ENCODE data around the gene RPL38.

Gene RPL38

GRCh38 chr17:74203439-74204240 lies at the start of gene RPL38:
TSS of gene RPL38 (plus strand) at chr17:74203678. CDS start at chr17:74203956, 278 bp downstream.
- peak; percentile 95 for DNase-seq (ENCODE audit: low spot score)

GRCh38 chr17:74153821-74154430 lies 49.6 kb upstream of the RPL38 start:
- DNase-seq (ENCODE audit: low spot score), result no peak

DNA sequence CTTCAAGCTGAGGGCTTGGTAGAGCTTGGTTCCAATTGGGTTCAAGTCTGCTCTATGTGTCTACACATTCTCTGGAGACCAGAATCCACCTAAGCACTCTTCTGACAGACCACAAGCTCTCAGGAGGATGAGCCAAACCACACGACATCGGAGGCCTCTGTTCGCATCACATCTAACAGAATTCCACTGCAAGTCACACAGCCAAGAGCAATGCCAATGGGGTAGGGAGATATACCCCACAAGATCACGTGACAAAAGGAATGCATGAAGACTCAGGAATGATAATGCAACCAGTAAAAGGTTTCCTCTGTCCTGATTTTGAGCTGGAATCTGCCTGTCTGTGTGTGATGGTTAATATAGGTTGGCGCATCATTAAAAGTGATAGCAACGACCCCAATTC lies 46.6 kb upstream of the RPL38 start:
- no peak for DNase-seq (ENCODE audit: low spot score)

DNA sequence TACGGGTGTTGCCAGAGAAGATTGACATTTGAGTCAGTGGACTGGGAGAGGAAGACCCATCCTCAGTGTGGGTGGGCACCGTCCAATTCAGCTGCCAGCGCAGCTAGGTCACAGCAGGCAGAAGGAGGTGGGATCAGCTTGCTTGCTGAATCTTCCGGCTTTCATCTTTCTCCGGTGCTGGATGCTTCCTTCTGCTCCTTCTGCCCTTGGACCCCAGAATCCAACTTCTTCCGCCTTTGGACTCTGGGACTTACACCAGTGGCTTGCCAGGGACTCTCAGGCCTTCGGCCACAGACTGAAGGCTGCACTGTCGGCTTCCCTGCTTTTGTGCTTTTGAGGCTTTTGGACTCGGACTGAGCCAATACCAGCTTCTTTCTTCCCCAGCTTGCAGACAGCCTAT lies 46.1 kb upstream of the RPL38 start:
- DNase-seq (ENCODE audit: low spot score), result no peak

DNA sequence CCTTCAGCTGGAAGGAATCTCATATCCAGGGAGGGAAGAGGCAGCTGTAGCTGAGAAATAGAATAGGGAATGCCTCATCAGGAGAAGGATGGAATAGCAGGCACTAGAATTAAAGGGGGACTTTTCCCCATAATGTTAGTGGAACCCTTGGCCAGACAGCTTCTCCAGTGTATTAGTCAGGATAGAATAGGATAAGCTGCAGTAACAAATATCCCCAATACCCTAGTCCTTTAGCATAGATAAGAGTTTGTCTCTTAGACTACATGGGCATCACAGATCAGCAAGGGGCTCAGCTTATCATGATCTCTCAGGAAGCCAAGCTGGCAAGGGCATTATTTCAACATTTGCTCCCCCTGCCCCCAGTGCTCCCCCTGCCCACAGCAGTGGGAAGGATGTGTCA lies 44.7 kb upstream of the RPL38 start:
- DNase-seq (ENCODE audit: low spot score), result no peak

DNA sequence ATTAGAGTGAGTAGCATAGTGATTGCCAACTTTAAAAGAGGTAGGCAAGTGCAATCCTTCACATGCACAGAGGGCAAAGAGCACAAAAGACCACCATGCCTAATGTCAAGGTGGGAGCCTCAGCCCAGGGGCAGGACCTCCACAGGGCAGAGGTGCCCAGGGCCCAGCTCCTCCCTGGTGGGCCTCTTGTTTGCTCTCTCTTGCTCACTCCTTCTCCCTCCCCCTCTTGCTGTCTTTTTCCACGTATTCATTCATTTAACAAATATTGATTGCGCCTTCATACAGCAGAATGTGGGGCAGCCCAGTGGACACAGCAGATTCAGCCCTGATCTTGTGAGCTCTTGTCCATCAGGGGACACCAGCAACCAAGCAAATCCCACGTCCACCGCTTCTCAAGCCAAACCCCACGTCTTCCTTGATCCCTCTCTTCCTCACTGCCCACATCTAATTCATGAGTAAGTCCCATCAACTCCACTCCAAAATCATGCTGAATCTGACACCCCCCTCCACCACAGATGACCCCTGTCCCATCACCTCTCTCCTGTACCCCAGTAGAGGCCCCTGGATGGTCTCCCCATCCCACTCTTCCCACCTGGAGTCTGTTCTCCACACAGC lies 44.1 kb upstream of the RPL38 start:
- DNase-seq (ENCODE audit: low spot score), result no peak

- DNase-seq (ENCODE audit: low spot score), result no peak
Observed at GRCh38 chr17:74160656-74161502, 42.6 kb upstream of the RPL38 start.

GRCh38 chr17:74161503-74161875 lies 42.0 kb upstream of the RPL38 start:
- no peak for DNase-seq (ENCODE audit: low spot score)

DNA sequence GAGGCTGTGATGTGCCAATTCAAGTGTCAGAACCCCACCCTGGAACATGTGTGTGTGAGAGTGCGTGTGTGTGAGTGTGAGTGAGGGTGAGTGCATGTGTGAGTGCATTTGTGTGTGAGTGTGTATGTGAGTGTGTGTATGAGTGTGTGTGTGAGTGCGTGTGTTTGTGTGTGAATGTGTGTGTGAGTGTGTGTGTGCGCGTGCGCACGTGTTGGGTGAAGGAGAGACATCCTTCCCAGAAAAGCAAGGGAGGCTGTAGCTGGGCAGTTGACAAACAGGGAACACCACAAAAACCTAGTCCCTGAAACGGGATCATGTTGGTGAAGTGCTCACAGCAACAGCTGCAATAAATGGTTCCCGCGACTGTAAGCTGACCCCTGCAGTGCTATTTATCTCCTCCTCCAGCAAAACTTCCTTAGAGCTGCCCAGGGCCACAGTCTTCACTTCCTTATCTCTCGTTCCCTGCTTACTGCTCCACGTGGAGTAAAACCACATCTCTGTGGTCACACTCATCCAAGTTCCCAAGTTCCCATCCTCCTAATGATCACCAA lies 40.1 kb upstream of the RPL38 start:
- DNase-seq (ENCODE audit: low spot score), result no peak

GRCh38 chr17:74163836-74164235 lies 39.6 kb upstream of the RPL38 start:
- DNase-seq (ENCODE audit: low spot score), result no peak

DNA sequence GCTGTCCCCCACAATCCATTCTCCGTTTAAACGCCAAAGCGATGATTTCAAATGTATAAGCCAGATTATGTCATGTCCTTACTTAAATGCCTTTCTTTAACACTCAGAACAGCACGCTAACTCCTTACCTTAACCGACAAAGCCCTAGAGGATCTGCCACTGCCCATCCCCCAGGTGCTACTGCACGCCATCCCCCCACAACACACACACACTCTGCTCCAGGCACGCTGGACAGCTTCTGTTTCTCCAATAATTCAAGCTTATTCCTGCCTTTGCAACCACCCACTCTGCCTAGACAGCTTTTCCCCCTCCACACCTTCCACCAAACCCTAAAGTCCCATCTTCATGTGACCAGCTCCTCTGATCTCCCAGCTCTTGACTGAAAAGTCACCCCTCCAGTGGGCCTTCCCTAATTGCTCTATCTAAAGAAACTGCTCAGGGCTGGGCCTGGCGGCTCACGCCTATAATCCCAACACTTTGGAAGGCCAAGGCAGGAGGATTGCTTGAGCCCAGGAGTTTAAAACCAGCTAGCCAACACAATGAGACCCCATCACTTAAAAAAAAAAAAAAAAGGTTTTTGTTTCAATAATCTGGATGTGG lies 38.9 kb upstream of the RPL38 start:
- no peak for DNase-seq (ENCODE audit: low spot score)

DNA sequence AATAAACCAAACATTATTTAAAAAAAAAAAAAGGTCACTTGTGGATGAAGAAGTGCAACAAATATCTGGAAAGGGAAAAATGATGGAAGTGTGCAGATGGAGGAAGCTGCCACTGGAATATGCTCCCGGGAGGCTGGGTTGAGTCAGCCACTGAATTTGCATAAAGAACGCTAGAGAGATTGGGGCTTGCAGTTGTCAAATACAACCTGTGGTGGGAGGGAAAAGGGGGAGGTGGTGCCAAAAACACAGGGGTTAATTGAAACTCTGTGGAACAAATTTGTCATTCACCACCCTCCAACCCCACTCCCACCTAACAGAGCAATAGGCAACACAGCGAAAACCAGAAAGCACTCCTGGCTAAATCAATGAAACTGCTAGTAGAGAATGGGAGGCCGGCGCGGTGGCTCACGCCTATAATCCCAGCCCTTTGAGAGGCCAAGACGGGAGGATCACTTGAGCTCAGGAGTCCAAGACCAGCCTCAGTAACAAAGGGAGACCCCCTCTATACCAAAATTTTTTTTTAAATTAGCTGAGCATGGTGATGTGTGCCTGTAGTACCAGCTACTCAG lies 37.6 kb upstream of the RPL38 start:
- DNase-seq (ENCODE audit: low spot score), result no peak

GRCh38 chr17:74170924-74171323 lies 32.6 kb upstream of the RPL38 start:
- no peak for DNase-seq (ENCODE audit: low spot score)

- no peak for DNase-seq (ENCODE audit: low spot score)
Observed at GRCh38 chr17:74172700-74173099, 30.8 kb upstream of the RPL38 start.

DNA sequence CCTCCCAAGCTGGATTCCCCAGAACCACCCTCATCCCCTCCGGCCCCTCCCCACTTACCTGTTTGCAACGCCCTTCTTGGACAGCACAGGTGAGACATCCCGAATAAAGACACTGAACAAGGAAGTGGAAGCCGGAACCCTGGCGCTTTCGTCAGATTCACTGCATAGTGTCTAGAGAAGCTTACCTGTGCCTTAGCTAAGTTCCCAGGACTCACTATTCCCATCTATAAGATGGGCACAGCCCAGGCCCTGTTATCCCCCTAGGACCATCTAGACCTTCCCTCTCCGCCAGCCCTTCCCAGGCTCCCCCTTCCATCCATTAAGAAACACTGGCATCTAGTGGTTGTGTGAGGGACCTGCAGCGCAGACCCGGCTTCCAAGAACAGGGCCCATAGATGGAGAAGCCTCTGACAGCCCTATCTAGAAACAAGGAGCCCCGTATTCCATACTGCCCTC lies 26.9 kb upstream of the RPL38 start:
- peak; percentile 75 for DNase-seq (ENCODE audit: low spot score)

- peak; percentile 33 for DNase-seq (ENCODE audit: low spot score)
Observed at GRCh38 chr17:74177018-74177450, 26.4 kb upstream of the RPL38 start.

DNA sequence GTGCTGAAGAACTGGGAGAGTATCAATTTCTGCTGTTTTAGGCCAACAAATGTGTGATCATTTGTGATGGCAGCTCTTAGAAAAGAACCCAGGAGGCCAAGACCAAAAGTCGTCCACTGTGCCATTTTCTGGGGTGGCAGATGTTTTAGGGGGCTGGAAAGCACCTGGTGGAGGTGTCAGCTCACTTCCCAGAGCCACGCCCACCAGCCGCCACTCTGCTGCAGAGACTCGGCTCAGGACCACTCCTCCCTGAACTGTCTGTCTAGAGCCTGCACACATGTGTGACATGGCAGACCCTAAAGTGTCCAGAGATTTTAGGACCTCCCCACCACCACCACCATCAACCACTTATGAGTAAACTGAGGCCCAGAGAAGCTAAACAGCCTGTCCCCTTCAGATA lies 23.9 kb upstream of the RPL38 start:
- no peak for DNase-seq (ENCODE audit: low spot score)

DNA sequence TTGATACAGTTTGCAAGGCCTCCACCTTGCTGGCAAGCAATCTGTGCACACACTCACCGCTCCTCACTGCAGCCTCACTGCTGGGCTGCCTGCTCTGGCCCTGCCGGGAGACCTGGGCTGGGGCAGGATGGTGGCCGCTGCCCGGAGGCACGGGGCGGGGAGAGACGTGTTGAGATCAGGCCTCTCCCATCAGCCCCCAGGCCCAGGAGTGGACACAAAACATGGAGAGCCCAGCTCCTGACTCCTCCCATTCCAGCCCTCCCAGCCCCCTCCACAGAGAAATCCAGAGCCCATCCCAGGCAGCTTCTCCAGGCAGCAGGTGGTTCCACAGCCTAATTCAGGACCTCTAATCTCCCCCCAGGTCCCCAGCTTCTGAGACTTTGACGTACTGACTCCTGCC lies 23.1 kb upstream of the RPL38 start:
- DNase-seq (ENCODE audit: low spot score), result no peak

DNA sequence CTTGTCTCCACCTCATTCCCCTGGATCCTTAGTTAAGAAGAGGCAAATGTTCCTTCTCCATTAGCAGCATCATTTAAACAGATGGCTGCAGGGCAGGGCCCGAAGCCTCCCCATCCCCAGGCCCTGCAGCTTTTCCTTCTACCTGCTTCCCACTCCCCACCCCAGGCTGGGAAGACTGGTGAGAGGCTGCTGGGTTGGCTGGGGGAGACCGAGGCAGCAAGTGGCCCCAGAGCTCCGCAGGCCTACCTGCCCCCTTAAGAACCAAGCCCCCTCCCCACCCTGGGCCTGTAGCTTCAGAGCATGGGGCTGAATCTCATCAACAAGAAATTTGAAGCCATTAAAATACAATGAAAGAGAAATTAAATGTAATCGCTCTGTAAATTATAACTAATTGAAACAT lies 22.1 kb upstream of the RPL38 start:
- DNase-seq (ENCODE audit: low spot score), result no peak

- DNase-seq (ENCODE audit: low spot score), result no peak
Observed at GRCh38 chr17:74182041-74182723, 21.3 kb upstream of the RPL38 start.

DNA sequence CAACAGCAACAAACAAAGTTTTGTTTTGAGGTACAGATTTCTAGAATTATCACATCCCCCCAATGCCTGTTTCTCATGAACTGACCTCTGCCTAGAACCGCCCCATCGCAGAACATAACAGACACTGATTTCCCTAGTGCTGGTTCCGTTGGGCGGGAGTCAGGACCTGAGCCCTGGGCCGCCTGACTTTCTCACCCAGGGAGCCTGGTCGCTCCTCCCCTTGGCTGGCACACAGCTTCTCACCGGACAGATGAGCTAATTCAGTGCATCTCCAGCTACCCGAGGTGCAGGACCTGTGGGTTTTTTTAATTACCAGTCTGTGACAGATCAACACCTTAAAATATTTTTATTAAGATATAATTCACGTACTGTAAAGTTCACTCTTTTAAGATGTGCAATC lies 20.1 kb upstream of the RPL38 start:
- no peak for DNase-seq (ENCODE audit: low spot score)

Measured in AG08396 (cell line).